Measurements from ENCODE around the gene IPMK.
A peak's percentile ranks its signal among the peaks of the same experiment; 100 is the strongest.

The IPMK gene

DNA sequence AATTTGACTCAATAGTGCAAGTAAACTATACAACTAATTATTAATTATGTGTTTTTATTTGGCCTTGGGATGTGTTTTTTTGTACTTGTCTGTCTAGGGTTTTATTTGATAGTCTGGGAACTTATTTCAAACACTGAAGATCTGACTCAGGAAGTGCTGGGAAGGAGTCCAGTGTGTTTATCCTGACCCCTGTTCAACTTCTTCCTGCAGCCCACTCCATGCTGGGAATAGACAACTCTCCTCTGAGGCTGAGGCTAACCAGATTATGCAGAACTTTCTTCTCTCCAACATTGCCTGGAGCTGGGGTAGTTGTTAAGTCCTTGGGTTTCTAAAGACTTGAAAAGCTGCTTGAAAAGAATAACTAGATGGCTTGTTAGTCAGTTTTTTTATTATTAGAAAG is 8.2 kb upstream of the IPMK start:
- no peak overlapping the region for H3K4me2 ChIP-seq (ENCODE audit: insufficient read depth, low read length, poor library complexity, severe bottlenecking)
- no peaks in the 10 kb centered on the region for H3K4me1 ChIP-seq (ENCODE audit: control insufficient read depth in 2 of 2, insufficient read depth in 1 of 2, low read depth in 1 of 2, low read length in 2 of 2)
- no peak overlapping the region for H2BK5ac ChIP-seq (ENCODE audit: low read length)
- no peak overlapping the region for H2BK12ac ChIP-seq (ENCODE audit: low read length)
- H4K91ac ChIP-seq (ENCODE audit: low read depth, low read length, poor library complexity) = no peak overlapping the region
- H2AK5ac ChIP-seq (ENCODE audit: low read depth, low read length) = no peak overlapping the region
- H3K4ac ChIP-seq (ENCODE audit: low read length) = no peak overlapping the region
- no peak overlapping the region for H3K18ac ChIP-seq (ENCODE audit: low read length)
- H3K27ac ChIP-seq (replicated peaks; ENCODE audit: low read length) = no peak overlapping the region
- no peaks in the 10 kb centered on the region for H3K79me1 ChIP-seq (ENCODE audit: low read depth, low read length)
- H4K8ac ChIP-seq (ENCODE audit: low read depth, low read length) = no peak overlapping the region
- peaks cover 0 to 37% of the 10 kb centered on the region in 2 donors for H3K36me3 ChIP-seq (replicated peaks in 1 of 2; ENCODE audit: control insufficient read depth in 2 of 2, insufficient read depth in 2 of 2, low read length in 2 of 2)
- no peak overlapping the region for H2BK120ac ChIP-seq (ENCODE audit: low read depth, low read length)
- no peak overlapping the region for H2AFZ ChIP-seq (ENCODE audit: low read length)
- H3K27me3 ChIP-seq (ENCODE audit: control insufficient read depth in 3 of 3, insufficient read depth in 3 of 3, low read depth in 1 of 3, low read length in 3 of 3) = no peaks in the 10 kb centered on the region
- no peak overlapping the region for H2BK15ac ChIP-seq (ENCODE audit: low read length)
- DNase-seq (ENCODE audit: low spot score) = no peak
- no peak overlapping the region for H3K23ac ChIP-seq (ENCODE audit: low read depth, low read length, poor library complexity)
- no peak overlapping the region for H3K14ac ChIP-seq (ENCODE audit: low read length)
- no peak overlapping the region for H3K4me3 ChIP-seq (ENCODE audit: low read length in 2 of 2)
- no peak overlapping the region for H3K9ac ChIP-seq (ENCODE audit: low read depth, low read length, poor library complexity)
- no peaks in the 10 kb centered on the region for H3K9me3 ChIP-seq (replicated peaks in 1 of 2; ENCODE audit: control insufficient read depth in 2 of 2, insufficient read depth in 1 of 2, low read depth in 1 of 2, low read length in 2 of 2)

DNA sequence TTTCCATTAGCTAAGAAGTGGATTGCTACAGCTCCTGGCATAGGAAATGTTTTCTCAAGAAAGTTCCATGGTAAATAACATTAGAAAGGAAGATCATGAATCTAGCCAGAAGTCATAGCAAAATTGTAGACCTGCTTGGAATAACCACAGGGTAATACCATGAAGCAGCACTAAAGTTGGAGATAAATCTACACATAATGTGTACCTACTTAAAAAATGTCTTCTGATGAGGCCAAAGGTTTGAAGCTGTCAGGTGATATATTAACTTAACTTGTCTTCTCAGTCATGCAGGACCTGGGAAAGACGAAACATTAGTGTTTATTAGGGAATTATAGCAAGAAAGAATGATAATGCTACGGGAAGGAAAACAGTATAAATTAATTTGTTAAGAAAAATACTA is 7.6 kb upstream of the IPMK start:
- no peak overlapping the region for H4K8ac ChIP-seq (ENCODE audit: low read depth, low read length)

DNA sequence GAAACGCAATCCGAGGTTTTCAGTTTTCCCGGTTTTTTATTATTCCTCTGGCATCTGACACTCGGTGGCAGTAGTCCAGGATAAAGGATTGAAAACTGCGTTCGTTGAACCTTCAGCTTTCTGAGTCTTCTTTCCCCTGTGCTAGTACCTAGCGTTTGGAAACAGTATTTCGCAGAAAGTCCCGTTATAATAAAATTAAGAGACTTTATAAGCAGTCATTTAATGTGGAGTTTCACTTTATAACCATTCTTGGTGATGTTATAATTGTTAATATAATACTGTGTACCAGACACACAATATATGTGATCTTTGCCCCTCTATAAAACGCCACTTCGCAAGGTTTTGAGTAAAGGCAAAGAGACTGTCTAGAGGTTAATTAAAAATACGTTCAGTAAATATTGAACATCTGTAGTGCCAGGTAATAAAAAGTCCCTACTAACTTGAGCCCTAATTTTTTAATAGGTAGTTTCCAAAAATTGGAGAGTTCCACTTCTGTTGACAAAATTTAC is 2.1 kb upstream of the IPMK start:
- peak overlapping the region; percentile 95 for H2AFZ ChIP-seq (ENCODE audit: low read length)
- H2AK5ac ChIP-seq (ENCODE audit: low read depth, low read length) = no peak overlapping the region
- no peaks in the 10 kb centered on the region for H3K36me3 ChIP-seq (replicated peaks in 1 of 2; ENCODE audit: control insufficient read depth in 2 of 2, insufficient read depth in 2 of 2, low read length in 2 of 2)
- no peaks in the 10 kb centered on the region for H3K27me3 ChIP-seq (ENCODE audit: control insufficient read depth in 3 of 3, insufficient read depth in 3 of 3, low read depth in 1 of 3, low read length in 3 of 3)
- H2BK12ac ChIP-seq (ENCODE audit: low read length) = no peak overlapping the region
- no peak overlapping the region for H3K18ac ChIP-seq (ENCODE audit: low read length)
- H2BK5ac ChIP-seq (ENCODE audit: low read length) = no peak overlapping the region
- no CpG with 5 or more reads among the region's 12 CpGs for WGBS, 2 donors (ENCODE audit: extremely low coverage in 2 of 2, insufficient read length in 2 of 2, insufficient replicate concordance in 1 of 2)
- no peak overlapping the region for H2BK15ac ChIP-seq (ENCODE audit: low read length)
- no peak overlapping the region for H4K8ac ChIP-seq (ENCODE audit: low read depth, low read length)
- H3K9me3 ChIP-seq (replicated peaks in 1 of 2; ENCODE audit: control insufficient read depth in 2 of 2, insufficient read depth in 1 of 2, low read depth in 1 of 2, low read length in 2 of 2) = no peaks in the 10 kb centered on the region
- no peak overlapping the region for H2BK120ac ChIP-seq (ENCODE audit: low read depth, low read length)
- H3K79me1 ChIP-seq (ENCODE audit: low read depth, low read length) = peaks cover 2% of the 10 kb centered on the region
- DNase-seq (ENCODE audit: low spot score) = no peak
- H3K4ac ChIP-seq (ENCODE audit: low read length) = no peak overlapping the region
- no peak overlapping the region for H3K9ac ChIP-seq (ENCODE audit: low read depth, low read length, poor library complexity)
- H3K14ac ChIP-seq (ENCODE audit: low read length) = no peak overlapping the region
- peak overlapping the region; percentile 90 for H3K4me2 ChIP-seq (ENCODE audit: insufficient read depth, low read length, poor library complexity, severe bottlenecking)
- H3K23ac ChIP-seq (ENCODE audit: low read depth, low read length, poor library complexity) = no peak overlapping the region
- H3K4me3 ChIP-seq (ENCODE audit: low read length in 2 of 2) = peak overlapping the region; percentile 65 to 89
- no peak overlapping the region for H3K27ac ChIP-seq (replicated peaks; ENCODE audit: low read length)
- H4K91ac ChIP-seq (ENCODE audit: low read depth, low read length, poor library complexity) = no peak overlapping the region
- H3K4me1 ChIP-seq (ENCODE audit: control insufficient read depth in 2 of 2, insufficient read depth in 1 of 2, low read depth in 1 of 2, low read length in 2 of 2) = peaks cover 0 to 5% of the 10 kb centered on the region in 2 donors

More for the DNA sequence above, 7.6 kb upstream of the IPMK start:
- H3K27me3 ChIP-seq (ENCODE audit: control insufficient read depth in 3 of 3, insufficient read depth in 3 of 3, low read depth in 1 of 3, low read length in 3 of 3) = no peaks in the 10 kb centered on the region
- no peaks in the 10 kb centered on the region for H3K79me1 ChIP-seq (ENCODE audit: low read depth, low read length)
- no peak overlapping the region for H4K91ac ChIP-seq (ENCODE audit: low read depth, low read length, poor library complexity)
- no peak for DNase-seq (ENCODE audit: low spot score)
- no peak overlapping the region for H2AFZ ChIP-seq (ENCODE audit: low read length)
- H3K23ac ChIP-seq (ENCODE audit: low read depth, low read length, poor library complexity) = no peak overlapping the region
- no peak overlapping the region for H2BK120ac ChIP-seq (ENCODE audit: low read depth, low read length)
- no CpG with 5 or more reads among the region's 2 CpGs for WGBS, 2 donors (ENCODE audit: extremely low coverage in 2 of 2, insufficient read length in 2 of 2, insufficient replicate concordance in 1 of 2)
- no peak overlapping the region for H2AK5ac ChIP-seq (ENCODE audit: low read depth, low read length)
- H3K36me3 ChIP-seq (replicated peaks in 1 of 2; ENCODE audit: control insufficient read depth in 2 of 2, insufficient read depth in 2 of 2, low read length in 2 of 2) = peaks cover 0 to 35% of the 10 kb centered on the region in 2 donors
- H3K4me1 ChIP-seq (ENCODE audit: control insufficient read depth in 2 of 2, insufficient read depth in 1 of 2, low read depth in 1 of 2, low read length in 2 of 2) = no peaks in the 10 kb centered on the region
- no peak overlapping the region for H2BK15ac ChIP-seq (ENCODE audit: low read length)
- H3K4ac ChIP-seq (ENCODE audit: low read length) = no peak overlapping the region
- no peak overlapping the region for H3K4me2 ChIP-seq (ENCODE audit: insufficient read depth, low read length, poor library complexity, severe bottlenecking)
- no peak overlapping the region for H3K18ac ChIP-seq (ENCODE audit: low read length)
- no peak overlapping the region for H2BK5ac ChIP-seq (ENCODE audit: low read length)
- no peak overlapping the region for H3K14ac ChIP-seq (ENCODE audit: low read length)
- H3K27ac ChIP-seq (replicated peaks; ENCODE audit: low read length) = no peak overlapping the region
- no peaks in the 10 kb centered on the region for H3K9me3 ChIP-seq (replicated peaks in 1 of 2; ENCODE audit: control insufficient read depth in 2 of 2, insufficient read depth in 1 of 2, low read depth in 1 of 2, low read length in 2 of 2)
- no peak overlapping the region for H2BK12ac ChIP-seq (ENCODE audit: low read length)
- H3K9ac ChIP-seq (ENCODE audit: low read depth, low read length, poor library complexity) = no peak overlapping the region
- no peak overlapping the region for H3K4me3 ChIP-seq (ENCODE audit: low read length in 2 of 2)

GRCh38 chr10:58268946-58269781 is 1.5 kb upstream of the IPMK start, which contains the start of gene CISD1:
Gene CISD1, plus strand, starts transcription at chr10:58269162. Its CDS starts 112 bp downstream, at chr10:58269274.
- Histone ChIP-seq H4K91ac (ENCODE audit: low read depth, low read length, poor library complexity) (no peak within 1 kb of the TSS), H3K18ac (ENCODE audit: low read length) (peak within 1 kb of the TSS; percentile 91)

More at GRCh38 chr10:58268946-58269781, 1.5 kb upstream of the IPMK start, which contains the start of gene CISD1:
- peak within 1 kb of the TSS; percentile 90 for H3K4me2 ChIP-seq (ENCODE audit: insufficient read depth, low read length, poor library complexity, severe bottlenecking)
- no peak within 1 kb of the TSS for H2BK12ac ChIP-seq (ENCODE audit: low read length)
- H2BK15ac ChIP-seq (ENCODE audit: low read length) = no peak within 1 kb of the TSS
- H3K4ac ChIP-seq (ENCODE audit: low read length) = no peak within 1 kb of the TSS
- WGBS, 2 donors (ENCODE audit: extremely low coverage in 2 of 2, insufficient read length in 2 of 2, insufficient replicate concordance in 1 of 2) = no CpG with 5 or more reads among the region's 66 CpGs
- peak; percentile 99 for DNase-seq (ENCODE audit: low spot score)
- peaks cover 0 to 7% of the 10 kb centered on the region in 2 donors for H3K4me1 ChIP-seq (ENCODE audit: control insufficient read depth in 2 of 2, insufficient read depth in 1 of 2, low read depth in 1 of 2, low read length in 2 of 2)
- peaks cover 2% of the 10 kb centered on the region for H3K79me1 ChIP-seq (ENCODE audit: low read depth, low read length)
- no peak within 1 kb of the TSS for H2BK120ac ChIP-seq (ENCODE audit: low read depth, low read length)
- no peak within 1 kb of the TSS for H4K8ac ChIP-seq (ENCODE audit: low read depth, low read length)
- H3K14ac ChIP-seq (ENCODE audit: low read length) = peak within 1 kb of the TSS; percentile 56
- H3K23ac ChIP-seq (ENCODE audit: low read depth, low read length, poor library complexity) = peak within 1 kb of the TSS; percentile 93
- peak within 1 kb of the TSS; percentile 79 for H3K27ac ChIP-seq (replicated peaks; ENCODE audit: low read length)
- H2AK5ac ChIP-seq (ENCODE audit: low read depth, low read length) = no peak within 1 kb of the TSS
- H3K9ac ChIP-seq (ENCODE audit: low read depth, low read length, poor library complexity) = peak within 1 kb of the TSS; percentile 76
- H2AFZ ChIP-seq (ENCODE audit: low read length) = peak within 1 kb of the TSS; percentile 100
- H3K36me3 ChIP-seq (replicated peaks in 1 of 2; ENCODE audit: control insufficient read depth in 2 of 2, insufficient read depth in 2 of 2, low read length in 2 of 2) = no peaks in the 10 kb centered on the region
- H2BK5ac ChIP-seq (ENCODE audit: low read length) = peak within 1 kb of the TSS; percentile 80
- H3K27me3 ChIP-seq (ENCODE audit: control insufficient read depth in 3 of 3, insufficient read depth in 3 of 3, low read depth in 1 of 3, low read length in 3 of 3) = no peaks in the 10 kb centered on the region
- peak within 1 kb of the TSS; percentile 65 to 89 for H3K4me3 ChIP-seq (ENCODE audit: low read length in 2 of 2)
- H3K9me3 ChIP-seq (replicated peaks in 1 of 2; ENCODE audit: control insufficient read depth in 2 of 2, insufficient read depth in 1 of 2, low read depth in 1 of 2, low read length in 2 of 2) = no peaks in the 10 kb centered on the region
